ENCODE results near the gene SND1.

The SND1 gene

DNA sequence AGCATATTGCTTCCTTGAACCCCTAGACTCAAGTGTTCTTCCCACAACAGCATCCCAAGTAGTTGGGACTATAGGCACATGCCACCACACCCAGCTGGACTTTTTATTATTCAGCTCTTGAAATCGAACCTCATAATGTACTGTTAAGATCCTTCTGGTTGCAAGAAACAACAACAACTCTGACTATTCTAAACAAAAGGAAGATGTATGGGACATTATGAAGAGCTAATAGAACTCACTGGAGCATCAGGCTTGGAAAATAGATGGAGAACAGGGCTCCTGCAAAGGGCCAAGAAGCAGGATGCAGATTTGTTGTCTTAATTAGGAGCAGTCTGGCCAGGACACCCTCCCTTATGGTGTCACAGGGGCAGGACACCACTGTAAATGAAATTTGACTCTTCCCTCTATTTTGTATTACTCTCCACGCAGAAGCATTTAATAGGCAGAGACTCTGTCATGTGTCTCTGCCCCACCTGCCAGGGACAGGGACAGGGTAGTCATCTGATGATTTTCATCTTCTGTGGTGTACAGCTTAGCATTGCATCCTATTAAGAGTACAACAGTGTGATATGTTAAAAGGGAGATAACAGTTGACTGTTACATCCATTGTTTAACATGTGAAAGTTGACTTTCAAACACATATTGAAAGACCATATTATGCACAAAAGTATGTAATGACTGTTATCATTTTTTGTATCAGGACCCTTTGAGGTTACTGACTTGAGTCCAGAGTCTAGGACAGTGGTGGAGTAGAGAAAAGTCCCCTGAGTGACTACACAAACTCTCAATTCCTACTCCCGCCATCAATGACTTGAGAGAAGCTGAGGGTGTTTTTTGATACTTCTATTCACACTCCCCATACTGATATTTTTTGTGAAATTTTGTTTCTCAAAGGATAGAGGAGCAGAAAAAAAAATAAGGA, 222.0 kb downstream of the SND1 start:
- no peak for DNase-seq

DNA sequence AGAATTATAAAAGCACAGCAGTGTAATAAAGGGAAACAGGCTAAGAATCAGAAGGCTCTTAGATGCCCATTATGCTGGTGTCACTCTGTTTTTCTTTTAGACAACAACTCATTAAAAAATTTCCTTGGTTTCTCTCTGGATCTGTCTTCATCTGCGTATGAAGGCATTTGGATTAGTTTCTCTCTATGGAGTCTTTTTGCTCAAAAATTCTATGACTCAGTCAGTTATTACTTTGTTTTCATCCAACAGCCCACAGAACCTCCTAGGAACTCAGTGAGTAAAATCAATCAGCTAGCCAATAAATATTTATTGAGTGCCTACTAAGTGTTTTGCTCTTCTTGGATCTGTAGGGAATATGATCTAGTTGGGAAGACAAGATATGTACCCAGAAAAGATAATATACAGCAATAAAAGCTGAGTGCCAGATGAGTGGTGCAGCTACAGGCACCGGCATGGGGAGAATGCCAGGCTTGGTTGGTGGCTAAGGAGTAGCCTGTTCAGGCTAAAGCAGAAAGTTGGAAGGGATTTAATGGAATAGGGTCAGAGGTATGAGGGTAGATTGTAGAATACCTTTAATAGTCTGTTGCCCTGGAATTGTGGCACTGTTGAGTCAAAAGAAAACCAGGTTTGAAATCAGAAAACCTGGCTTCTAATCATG, 223.1 kb downstream of the SND1 start:
- no peak for DNase-seq

DNA sequence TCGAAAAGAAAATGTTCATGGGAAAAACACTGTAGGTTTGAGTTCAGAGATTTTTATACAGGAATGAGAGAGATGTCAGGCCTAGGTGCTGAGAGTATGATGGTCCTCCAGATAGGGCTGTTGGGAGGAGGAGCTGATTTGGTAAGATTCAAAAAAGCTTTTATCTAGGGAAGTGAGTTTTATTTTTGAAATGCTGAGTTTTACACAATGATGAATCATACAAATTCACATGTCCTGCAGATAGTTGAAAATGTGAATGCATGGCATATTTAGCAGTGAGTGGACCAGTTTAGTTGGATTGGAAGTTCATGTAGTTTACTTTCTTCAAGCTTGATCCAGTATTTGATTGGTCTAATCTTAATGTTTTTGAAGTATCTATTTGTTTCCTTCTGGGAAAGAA, 224.4 kb downstream of the SND1 start:
- peak; percentile 50 to 71 for DNase-seq

DNA sequence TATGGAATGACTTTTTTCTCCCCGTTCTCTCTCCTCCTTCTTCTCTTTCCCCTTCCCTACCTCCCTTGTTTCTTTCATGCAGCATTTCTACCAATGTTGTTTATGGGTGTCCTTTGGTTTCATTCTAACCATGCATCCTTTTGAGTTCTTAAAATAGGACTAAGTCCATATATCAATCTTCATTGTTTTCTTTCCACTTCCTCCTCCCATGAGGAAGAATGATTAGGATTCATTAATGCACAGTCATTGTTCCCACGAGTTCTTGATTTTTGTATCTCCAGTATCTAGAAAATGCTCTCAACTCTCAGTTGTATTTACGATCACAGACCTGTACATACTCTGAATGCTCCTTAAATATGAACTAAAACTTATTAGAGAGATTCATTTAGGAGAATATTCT, 226.0 kb downstream of the SND1 start:
- peak; percentile 15 to 25 for DNase-seq

DNA sequence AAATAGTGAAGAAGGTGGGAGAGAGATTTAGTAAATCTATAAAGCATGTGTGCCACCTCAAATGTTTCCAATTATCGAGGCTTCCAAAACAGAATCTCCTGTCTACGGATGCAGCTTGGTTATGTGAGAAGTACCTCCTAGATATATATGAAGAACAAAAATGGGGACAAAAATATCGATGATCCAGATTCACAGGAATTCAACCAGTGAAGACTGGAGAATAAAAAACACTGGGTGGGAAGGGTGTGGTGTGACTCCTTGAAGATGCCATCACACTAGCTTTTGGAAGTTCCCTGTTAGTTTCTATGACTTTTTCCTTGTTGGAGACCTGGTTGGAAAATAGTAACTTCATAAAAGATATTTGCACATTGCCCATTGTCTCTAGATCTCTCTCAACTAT, 226.8 kb downstream of the SND1 start:
- DNase-seq: no peak

DNA sequence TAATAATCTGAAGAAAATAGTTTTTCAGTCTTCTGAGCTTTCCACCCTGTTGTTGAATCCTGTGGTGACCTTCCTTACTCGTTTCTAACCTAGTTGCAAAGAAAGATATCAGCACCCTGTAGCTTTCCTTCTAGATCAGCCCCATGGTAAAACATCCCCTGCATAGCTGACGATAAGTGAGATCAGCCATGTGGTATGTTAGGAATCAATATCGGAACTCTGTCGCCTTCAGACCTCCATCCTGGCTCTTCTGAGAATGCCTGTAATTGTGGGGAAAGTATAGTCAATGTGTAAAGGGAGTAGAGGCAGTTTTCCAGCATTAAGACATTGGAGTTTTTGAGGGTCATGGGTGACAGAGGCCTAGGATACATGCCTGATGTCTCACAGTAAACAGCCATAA, 227.4 kb downstream of the SND1 start:
- no peak for DNase-seq

DNA sequence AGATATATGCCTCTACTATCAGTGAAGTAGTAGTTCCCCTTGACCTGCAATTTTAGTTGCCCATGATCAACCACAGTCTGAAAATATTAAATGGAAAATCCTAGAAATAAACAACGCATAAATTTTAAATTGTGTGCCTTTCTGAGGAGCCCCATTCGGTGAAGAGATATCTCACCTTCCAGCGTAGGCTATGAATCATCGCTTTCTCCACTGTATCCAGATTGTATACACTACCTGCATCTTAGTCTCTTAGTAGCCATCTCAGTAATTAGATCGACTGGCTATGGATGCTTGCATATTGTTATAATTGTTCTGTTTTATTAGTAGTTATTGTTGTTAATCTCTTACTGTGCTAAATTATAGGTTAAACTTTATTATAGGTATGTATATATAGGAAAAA, 227.9 kb downstream of the SND1 start:
- DNase-seq: no peak

DNA sequence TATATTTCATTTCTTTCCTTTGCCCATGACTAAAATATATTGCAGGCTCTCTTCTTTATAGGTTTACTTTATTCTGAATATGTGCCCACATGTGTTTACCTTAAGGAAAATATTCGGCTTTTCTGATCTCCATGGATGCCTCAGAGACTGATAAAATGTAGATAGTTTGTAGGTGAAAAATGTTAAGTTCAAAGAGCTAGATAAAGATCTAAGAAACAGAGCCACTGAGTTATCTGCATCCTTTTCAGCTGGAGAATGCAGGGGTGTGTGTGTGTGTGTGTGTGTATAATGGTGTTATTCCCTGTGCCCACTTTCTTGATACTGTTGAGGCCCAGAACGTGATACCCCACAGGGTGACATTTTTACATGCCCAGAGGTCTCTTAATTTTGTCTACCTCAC, 228.5 kb downstream of the SND1 start:
- DNase-seq: no peak

DNA sequence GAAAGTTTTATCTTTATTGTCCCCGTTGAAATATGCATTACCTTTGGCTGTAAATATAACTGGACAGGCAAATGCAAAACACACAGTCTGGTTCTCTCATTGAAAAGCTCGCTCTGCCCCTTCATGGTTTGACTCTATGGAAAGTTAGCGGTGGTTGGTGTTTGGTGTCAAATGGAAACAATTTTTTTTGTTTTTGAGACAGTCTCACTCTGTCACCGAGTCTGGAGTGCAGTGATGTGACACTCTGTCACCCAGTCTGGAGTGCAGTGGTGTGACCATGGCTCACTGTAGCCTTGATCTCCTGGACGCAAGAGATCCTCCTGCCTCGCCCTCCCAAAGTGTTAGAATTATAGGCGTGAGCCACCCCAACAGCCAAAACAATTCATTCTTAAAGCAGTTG, 229.6 kb downstream of the SND1 start:
- DNase-seq: no peak

DNA sequence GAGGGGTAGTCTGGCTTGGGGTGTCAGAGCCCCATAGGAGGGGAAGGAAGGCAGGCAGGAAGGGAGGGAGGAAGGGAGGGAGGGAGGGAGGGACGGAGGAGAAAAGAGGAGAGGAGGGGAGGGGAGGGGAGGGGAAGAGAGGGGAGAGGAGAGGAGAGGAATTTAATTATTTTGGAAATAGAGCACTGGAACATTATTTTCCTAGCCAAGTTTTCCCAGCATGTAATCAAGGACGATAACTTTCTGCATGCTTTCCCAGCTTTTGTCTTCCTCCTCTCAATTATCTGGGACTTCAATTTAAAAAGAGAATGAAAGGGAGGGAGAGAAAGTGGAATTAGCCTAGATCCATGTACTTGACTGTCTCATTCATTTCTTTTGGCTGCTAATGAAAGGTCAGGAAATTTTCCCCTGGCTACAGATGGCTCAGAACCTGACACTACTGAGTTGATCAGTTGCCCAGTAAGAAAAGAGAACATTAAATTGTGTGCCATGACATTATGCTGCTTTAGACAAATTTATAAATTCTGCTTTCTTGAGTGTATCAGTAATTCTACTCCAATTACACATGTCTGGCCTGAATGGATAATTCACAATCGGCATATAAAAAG, 230.4 kb downstream of the SND1 start:
- DNase-seq: no peak

DNA sequence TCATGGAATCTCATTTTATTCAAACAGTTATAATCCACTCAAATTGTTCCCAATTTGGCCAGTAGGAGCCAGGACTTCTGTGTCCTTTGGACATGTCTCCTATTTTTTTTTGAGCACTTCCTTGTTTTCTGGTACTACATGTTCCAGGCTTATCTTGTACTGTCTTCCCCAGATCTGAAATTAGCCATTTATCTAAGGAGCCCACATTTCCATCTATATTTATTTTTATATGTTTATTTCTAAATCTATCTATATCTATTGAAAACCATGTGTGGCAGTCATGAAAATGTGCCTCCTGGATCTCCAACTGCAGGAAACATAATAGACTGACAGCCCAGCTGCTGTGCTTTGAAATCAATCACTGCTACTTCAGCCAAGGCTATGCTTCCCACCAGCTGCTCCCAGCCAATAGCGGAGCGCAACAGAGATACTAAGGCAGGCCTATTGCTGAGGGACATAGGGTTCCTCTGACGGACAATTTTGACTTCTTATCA, 232.1 kb downstream of the SND1 start:
- DNase-seq: no peak

DNA sequence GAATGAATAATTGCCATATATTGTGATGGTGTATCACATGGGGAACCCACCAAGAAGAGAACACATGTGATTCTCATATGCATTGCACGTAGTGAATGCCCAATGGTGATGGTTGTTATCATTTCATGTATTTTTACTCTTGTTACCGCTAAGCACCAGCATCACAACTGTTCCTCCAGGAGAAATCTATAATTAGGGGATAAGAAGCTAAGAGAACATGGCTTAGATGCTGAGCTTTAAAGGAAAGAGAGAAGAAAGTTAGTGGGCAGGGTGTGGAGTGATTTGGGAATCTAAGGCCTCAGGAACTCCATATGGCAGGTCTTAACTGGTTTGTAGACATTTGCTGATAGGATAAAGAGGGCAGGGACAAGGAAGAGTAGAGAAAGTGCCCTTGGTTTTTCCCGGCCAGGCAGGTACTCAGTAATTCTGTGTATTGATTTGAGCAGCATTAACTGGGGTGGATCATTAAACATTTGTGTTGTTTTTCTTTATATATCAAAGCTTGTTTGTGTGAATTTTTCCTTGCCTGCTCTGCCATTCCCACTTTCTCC, 233.3 kb downstream of the SND1 start:
- no peak for DNase-seq

DNA sequence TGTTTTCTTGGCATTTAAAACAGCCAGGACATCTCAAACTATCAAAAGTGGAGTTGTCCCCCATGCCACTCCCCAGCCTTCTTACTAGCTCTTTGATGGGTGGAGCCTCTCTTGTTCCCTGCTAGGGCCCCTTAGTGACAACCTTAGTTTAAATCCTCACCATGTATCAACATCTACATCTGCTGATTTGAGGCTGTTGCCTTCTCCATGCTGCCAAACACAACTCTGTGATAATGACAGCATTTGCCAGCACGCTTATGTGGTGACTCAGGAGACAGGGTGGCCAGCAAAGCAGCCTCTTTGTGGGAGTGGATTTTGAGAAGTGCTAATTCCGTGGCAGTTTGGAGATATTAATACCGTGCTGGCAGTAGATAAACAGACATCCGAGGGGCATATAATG, 233.8 kb downstream of the SND1 start:
- peak; percentile 41 to 66 for DNase-seq

DNA sequence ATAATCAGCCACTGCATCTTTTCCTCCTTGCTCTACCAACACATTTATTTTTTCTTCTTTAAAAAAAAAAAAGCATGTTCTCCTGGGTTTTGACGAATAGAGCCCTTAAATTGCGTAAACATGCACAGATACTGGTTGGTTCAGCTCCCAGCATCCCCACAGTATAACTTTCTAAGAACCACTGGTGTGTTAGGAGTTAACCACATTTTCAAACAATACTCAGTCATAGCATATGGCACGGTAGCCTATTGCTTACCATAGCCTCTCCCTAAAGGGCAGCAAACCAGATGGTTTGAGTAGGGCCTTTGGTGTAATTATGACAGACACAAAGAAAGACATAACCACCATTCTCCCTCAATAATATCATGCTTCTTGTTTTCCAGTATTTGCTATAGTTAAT, 234.3 kb downstream of the SND1 start:
- no peak for DNase-seq

DNA sequence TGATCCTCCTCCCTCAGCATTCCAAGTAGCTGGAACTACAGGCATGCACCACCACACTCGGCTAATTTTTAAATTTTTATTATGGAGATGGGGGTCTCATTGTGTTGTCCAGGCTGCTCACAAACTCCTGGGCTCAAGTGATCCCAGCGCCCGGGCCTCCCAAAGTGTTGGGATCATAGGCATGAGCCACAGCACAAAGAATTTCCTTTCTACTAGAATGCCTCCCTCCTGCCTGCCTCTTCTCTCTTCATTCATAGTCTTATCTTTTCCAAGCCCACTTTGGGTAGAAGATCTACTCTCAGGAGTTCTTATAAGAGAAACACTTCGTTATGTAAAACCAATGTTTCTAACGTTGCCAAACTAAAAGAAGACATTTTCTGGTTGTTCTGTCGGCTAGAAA, 235.1 kb downstream of the SND1 start:
- DNase-seq: no peak

DNA sequence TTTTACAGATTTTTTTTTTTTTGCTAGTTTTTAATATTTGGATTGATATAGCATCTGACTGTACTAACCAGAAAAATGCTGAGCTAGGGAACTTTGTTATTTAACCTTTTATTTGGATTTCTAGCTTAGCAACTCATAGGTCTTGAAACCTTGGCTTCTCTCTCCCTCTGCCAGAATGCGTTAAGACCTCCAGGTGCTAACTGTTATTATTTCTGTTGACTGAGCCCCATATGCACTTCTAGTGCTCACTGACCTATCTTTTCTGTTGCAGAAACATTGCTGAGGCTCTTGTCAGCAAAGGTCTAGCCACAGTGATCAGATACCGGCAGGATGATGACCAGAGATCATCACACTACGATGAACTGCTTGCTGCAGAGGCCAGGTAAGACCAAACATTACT, 235.6 kb downstream of the SND1 start:
- no peak for DNase-seq

DNA sequence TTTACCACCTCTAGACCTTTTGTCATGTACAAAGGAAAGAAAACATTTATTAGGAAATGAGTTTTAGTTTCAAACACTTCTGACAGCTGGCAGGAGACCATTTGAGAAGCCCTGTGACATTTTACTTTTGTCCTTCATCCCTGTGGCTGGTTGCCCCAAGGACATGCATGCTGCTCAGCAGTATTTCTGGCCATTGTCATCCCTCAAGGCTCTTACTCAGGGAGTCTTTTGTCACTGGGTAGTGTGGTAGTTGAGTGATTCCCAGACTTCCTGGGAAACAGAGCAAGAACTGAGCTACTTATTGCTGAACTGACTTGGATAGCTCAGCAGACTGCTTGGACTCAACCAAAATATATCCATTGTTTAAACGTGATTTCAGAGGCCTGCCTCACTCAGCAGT, 236.4 kb downstream of the SND1 start:
- DNase-seq: no peak

DNA sequence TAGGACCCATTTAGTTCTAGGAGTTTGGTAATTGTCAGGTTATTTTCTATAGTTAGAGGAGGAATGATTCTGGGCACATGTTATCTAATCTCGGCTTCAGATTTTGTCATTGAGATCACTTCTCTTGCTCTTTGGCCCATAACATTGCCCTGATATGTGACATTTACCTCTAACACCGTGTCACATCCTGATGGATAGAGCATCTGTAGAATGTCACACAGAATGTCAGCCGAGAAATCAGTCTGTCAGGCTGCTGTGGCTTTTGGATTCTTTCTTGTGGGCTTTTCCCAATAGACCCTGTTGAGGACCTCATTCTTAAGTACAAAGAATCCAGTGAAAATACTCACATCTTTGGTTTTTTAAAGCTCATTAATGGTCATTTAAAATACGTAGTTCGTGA, 236.8 kb downstream of the SND1 start:
- no peak for DNase-seq

DNA sequence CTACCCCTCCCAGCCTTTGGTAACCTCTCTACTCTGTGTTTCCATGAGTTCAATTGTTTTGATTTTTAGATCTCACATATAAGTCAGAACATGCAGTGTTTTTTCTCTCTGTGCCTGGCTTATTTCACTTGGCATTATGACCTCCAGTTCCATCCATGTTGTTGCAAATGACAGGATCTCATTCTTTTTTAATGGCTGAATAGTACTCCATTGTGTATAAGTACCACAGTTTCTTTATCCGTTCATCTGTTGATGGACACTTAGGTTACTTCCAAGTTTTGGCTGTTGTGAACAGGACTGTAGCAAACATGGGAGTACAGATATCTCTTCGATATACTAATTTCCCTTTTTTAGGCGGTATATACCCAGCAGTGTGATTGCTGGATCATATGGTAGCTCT, 237.7 kb downstream of the SND1 start:
- no peak for DNase-seq

DNA sequence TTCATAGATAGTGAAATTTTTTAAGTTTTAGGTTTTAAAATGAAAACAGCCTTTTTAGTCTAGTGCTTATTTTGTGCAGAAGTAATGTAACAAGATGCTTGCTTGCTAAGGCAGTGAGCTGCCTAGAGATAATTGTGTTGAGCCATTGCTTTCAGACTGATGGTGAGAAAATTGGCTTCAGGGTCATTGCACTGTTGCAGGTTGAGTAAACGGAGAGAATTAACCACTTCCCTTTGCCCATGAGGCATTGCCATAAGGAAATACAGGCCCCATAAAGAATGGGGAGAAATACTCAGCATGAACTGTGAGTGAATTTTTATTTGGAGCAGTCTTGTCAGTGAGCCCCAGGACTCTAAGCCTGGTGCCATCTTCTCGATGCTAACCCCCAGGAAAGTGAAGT, 238.7 kb downstream of the SND1 start:
- DNase-seq: peak; percentile 68 to 72

DNA sequence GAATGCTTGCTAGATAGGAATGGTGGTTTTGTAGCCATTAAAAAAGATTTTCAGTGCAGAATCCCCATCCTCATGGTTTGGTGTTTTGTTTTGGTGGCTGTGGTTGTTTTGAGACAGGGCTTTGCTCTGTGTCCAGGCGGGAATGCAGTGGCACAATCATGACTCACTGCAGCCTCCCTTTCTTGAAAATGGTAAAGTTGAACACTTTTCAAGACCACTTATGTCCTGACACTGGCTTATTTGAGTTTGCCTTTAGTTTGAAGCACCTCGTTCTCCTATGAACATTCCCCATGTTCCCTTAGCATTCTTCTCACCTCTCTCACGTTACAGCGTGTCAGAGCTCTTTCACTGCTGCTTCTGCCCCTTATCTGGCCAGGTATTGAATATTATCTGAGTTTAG, 239.2 kb downstream of the SND1 start:
- no peak for DNase-seq

DNA sequence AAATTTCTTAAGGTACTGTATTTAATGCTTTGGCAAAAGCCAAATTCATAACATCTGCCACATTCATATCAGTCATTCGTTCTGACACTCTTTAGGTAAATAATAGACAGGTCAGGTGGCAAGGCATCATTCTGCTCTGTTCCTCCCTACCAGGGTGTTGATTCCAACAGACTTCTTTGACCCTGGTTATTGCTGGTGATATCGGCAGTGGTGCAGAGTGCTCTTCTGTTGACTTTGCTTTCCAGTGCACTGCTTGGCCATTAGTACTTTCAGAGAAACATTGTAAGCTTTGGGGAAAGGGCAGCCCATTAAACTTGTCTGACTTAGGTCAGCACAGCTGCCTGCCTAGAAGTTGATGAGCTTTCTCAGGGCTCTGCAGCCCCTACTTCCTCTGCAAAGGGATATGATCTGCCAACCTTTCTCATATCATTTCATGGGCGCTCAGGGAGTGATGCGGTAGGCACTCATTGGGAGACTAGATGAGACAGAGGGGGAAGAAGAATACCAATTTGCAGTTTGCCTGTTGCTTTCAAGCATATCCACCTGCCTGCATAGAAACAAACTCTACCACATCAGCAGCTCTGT, 240.0 kb downstream of the SND1 start:
- DNase-seq: no peak
